Testis (tissue), 3 donors: ENCODE results near the gene NUP153. TPM values are rescaled to one million over a fixed set of nuclear protein-coding genes. Genes with fewer than 3 reads are reported as not detected.
"Not testable (repeated sequence)": the region's sequence is repeated elsewhere in the genome, so short reads cannot be mapped to it uniquely, and the experiment has no call there.

Experiments used
- DNase-seq: peaks from one replicate; pipeline ENCODE4 v3.0.0-alpha.2; 2019
- H3K27ac ChIP-seq, 2 donors: fragments of 200-600 bp; sonication (generic); one replicate each; pipeline ENCODE4 v1.5.1; 2019
- H3K27me3 ChIP-seq: fragments of 200-600 bp; sonication (generic); one replicate; pipeline ENCODE4 v1.5.1; 2019
- H3K36me3 ChIP-seq: fragments of 200-600 bp; sonication (generic); one replicate; pipeline ENCODE4 v1.5.1; 2017; ENCODE audit warnings: low read depth; ENCODE audit errors: missing control alignments
- H3K4me1 ChIP-seq: fragments of 200-600 bp; sonication (generic); one replicate; pipeline ENCODE4 v1.5.1; 2019
- H3K4me3 ChIP-seq, 2 donors: fragments of 200-600 bp; sonication (generic); one replicate each; pipeline ENCODE4 v1.5.1; 2017 to 2019
- H3K9me3 ChIP-seq: fragments of 200-600 bp; sonication (generic); one replicate; pipeline ENCODE4 v1.5.1; 2017
- POLR2A ChIP-seq: fragments of 450-650 bp; IDR thresholded peaks from one replicate; pipeline ENCODE4 v1.6.1; 2017; ENCODE audit warnings: antibody characterized with exemption, mild to moderate bottlenecking, moderate library complexity
- WGBS, 2 donors: methylation state at CpG; one replicate each; pipeline ENCODE4 v1.1.5; 2018; 5-methylcytosine and 5-hydroxymethylcytosine counted together
- intact Hi-C: fragments of 100-400 bp; cut with DNase I; formaldehyde crosslinking; loops from one replicate; pipeline ENCODE4 v1.15.1; 2023; ENCODE audit warnings: low total_unique reads
- polyA plus RNA-seq: library from polyadenylated mRNA; stranded (reverse); fragments of 350-450 nt; fragmentation: Illumina TruSeq; extraction: RNeasy Lipid Tissue Mini Kit (QIAGEN cat#74804); gene quantifications from one replicate; pipeline ENCODE4 v1.2.3, GENCODE V29; 2014; ENCODE audit warnings: low read depth, low replicate concordance; ENCODE audit not compliant: insufficient read depth
- total RNA-seq, 2 donors: library from RNA; depleted of rRNA; stranded (reverse); fragments of >200 nt; gene quantifications; one replicate each; pipeline ENCODE4 v1.2.3, GENCODE V29; 2016
- TF ChIP-seq, protein P1 (sequence below), 3 experiments: fragments of 450-650 bp in 2 of 3; fragments of 200-600 bp in 1 of 3; sonication (generic) in 1 of 3; IDR thresholded peaks; one replicate each; pipeline ENCODE4 v1.5.1; 2016 to 2019; ENCODE audit warnings: antibody characterized with exemption in 3 of 3, mild to moderate bottlenecking in 2 of 3, moderate library complexity in 1 of 3

The NUP153 gene
- total and polyA plus RNA-seq, 3 donors from 2014 or later = 62.5 to 64.1 (median 63.2) TPM

DNA sequence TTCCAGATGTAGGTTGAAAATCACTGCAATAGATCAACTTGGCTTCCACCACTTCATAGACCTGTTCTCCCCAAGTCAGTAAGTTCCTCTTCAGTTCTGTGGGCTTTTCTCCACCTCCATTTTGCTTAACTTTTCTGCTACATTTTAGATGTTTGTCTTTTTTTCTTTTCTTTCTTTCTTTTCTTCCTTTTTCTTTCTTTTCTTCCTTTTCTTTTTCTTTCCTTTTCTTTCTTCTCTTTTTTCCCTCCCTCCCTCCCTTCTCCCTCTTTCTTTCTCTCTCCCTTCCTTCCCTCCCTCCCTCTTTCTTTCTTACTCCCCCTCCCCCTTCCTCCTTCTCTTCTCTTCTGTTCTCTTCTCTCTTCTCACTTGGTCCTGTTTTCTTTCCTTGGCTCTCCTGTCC, 113.5 kb downstream of the NUP153 start:
- H3K27ac ChIP-seq = no peak overlapping the region
- no peaks in the 10 kb centered on the region for H3K27me3 ChIP-seq
- H3K9me3 ChIP-seq = no peaks in the 10 kb centered on the region
- no peaks in the 10 kb centered on the region for H3K4me1 ChIP-seq
- no peak overlapping the region for H3K4me3 ChIP-seq
- DNase-seq = no peak
- no peaks in the 10 kb centered on the region for H3K36me3 ChIP-seq
- TF ChIP-seq, protein P1, sequence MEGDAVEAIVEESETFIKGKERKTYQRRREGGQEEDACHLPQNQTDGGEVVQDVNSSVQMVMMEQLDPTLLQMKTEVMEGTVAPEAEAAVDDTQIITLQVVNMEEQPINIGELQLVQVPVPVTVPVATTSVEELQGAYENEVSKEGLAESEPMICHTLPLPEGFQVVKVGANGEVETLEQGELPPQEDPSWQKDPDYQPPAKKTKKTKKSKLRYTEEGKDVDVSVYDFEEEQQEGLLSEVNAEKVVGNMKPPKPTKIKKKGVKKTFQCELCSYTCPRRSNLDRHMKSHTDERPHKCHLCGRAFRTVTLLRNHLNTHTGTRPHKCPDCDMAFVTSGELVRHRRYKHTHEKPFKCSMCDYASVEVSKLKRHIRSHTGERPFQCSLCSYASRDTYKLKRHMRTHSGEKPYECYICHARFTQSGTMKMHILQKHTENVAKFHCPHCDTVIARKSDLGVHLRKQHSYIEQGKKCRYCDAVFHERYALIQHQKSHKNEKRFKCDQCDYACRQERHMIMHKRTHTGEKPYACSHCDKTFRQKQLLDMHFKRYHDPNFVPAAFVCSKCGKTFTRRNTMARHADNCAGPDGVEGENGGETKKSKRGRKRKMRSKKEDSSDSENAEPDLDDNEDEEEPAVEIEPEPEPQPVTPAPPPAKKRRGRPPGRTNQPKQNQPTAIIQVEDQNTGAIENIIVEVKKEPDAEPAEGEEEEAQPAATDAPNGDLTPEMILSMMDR (IDR thresholded peaks at IDR 0.05) = no peak
- TF ChIP-seq POLR2A = no peak
- intact Hi-C loops = no loop called here

DNA sequence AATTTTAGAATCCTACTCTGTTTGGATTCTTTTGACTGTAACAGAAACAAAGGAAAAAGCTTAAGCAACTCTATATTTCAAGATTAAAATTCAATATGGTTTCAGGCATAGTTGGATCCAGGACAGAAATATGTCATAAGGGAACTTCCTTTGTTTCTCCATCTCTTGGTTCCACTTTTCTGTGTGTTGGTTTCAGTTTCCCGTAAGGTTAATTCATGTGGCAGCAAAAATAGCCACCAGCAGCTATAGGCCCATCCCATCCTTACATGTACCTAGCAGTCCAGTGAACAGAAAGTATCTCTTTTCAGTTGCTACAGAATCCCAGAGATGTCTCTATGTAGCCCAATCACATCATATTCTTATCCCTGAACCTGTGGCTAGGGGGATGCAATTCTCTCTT, 115.4 kb downstream of the NUP153 start:
- intact Hi-C loops = no loop called here
- Histone ChIP-seq H3K4me3 (no peak overlapping the region), H3K4me1 (no peaks in the 10 kb centered on the region), H3K27ac (no peak overlapping the region), H3K36me3 (no peaks in the 10 kb centered on the region), H3K27me3 (no peaks in the 10 kb centered on the region), H3K9me3 (no peaks in the 10 kb centered on the region)
- DNase-seq = no peak
- 97 to 100% methylated on average over 1 of the region's 1 CpG for WGBS, 2 donors
- no peak for TF ChIP-seq POLR2A
- TF ChIP-seq, protein P1 (IDR thresholded peaks at IDR 0.05) = no peak

DNA sequence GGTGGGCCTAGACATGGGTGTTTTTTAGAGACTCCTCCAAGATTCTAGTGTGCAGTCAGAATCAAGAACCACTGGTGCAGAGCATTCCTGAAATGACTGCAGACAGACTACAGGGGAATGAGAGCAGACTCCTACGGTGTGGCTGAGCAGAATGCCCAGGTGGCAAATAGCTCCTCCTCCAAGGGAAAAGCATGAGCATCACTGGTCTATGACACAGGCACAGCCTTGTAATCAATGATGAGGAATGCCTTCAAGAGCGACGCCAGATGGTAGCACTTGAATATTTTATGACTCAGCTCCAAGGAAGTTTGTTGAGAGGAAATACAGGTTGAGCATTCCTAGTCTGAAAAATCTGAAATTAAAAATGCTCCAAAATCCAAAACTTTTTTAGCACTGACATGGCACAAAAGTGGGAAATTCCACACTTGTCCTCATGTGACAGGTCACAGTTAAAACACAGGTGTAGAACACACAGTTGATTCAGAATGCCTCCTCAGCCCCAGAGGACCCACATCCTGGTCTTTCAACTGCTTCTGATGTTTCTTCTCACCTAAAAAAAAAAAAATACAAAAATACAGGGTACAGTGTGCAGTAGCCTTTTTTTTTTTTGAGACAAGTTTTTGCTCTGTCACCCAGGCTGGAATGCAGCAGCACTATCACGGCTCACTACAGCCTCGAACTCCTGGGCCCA, 117.2 kb downstream of the NUP153 start:
- 81 to 88% methylated on average over 5 of the region's 5 CpGs for WGBS, 2 donors
- no peak for TF ChIP-seq POLR2A
- TF ChIP-seq, protein P1 (IDR thresholded peaks at IDR 0.05) = no peak
- no peak for DNase-seq
- intact Hi-C loops = loop anchor here (10.0 kb wide), 1 partner anchor 435 kb away; no protein-coding TSS in a partner anchor
- Histone ChIP-seq H3K4me3 (no peak overlapping the region), H3K9me3 (no peaks in the 10 kb centered on the region), H3K27me3 (no peaks in the 10 kb centered on the region), H3K36me3 (no peaks in the 10 kb centered on the region), H3K4me1 (no peaks in the 10 kb centered on the region), H3K27ac (no peak overlapping the region)

DNA sequence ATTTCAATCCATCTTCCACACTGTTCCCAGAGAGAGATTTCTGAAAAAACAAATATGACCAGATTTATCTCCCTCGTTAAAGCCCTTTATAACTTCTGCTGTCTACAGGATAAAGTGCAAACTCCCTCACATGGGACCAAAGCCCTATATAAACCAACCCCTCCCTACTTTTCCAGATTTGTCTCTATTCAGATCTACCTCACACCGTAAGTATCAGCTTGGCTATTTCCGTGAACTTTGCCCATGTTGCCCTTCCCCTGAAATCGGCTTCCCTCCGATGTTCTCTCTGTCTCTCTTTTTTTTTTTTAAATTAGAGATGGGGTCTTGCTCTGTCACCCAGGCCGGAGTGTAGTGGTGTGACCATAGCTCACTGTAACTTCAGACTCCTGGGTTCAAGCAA, 118.7 kb downstream of the NUP153 start:
- Histone ChIP-seq H3K4me3 (no peak overlapping the region), H3K27ac (no peak overlapping the region), H3K9me3 (no peaks in the 10 kb centered on the region), H3K27me3 (no peaks in the 10 kb centered on the region), H3K4me1 (peaks cover 3% of the 10 kb centered on the region), H3K36me3 (no peaks in the 10 kb centered on the region)
- DNase-seq = no peak
- intact Hi-C loops = loop anchor here (10.0 kb wide), 1 partner anchor 433 kb away; no protein-coding TSS in a partner anchor
- 74 to 80% methylated on average over 6 of the region's 6 CpGs for WGBS, 2 donors
- TF ChIP-seq POLR2A = no peak
- TF ChIP-seq, protein P1 (IDR thresholded peaks at IDR 0.05) = no peak

DNA sequence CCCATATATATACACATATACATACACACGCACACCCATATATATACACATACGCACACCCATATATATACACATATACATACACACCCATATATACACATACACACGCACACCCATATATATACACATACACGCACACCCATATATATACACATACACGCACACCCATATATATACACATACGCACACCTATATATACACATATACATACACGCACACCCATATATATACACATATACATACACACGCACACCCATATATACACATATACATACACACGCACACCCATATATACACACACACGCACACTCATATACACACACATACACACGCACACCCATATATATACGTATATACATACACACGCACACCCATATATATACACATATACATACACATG, 120.1 kb downstream of the NUP153 start:
- intact Hi-C loops = loop anchor here (10.0 kb wide), 1 partner anchor 432 kb away; no protein-coding TSS in a partner anchor
- not testable (repeated sequence) for H3K36me3 ChIP-seq, DNase-seq, H3K27ac ChIP-seq, H3K4me1 ChIP-seq, H3K27me3 ChIP-seq, H3K4me3 ChIP-seq, H3K9me3 ChIP-seq
- WGBS, 2 donors = 65 to 84% methylated on average over 13 of the region's 13 CpGs
